Measurements from ENCODE around the gene ZNF513.
A peak's percentile ranks its signal among the peaks of the same experiment; 100 is the strongest.

DNA sequence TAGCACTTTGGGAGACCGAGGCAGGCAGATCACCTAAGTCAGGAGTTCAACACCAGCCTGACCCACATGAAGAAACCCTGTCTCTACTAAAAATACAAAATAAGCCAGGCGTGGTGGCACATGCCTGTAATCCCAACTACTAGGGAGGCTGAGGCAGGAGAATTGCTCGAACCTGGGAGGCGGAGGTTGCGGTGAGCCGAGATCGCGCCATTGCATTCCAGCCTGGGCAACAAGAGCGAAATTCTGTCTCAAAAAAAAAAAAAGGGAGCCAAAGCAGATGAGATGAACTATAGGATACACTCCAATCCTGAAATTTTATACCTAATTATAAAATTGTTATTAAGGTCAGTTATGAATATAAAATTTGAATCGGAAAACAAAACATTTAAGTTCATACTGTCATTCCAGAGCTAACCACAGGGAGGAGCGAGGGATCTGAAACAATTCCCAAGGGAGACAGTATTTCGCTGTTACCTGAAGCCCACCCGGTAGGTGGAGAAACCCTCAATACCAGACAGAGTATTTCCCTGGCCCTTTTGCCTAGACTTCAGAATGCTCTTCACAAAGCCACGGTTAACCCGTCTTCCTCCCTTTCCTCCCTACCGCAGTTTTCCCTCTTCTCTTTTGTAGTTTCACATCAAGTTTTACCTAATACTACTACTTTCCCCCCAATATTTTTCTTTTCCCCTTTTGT is 27.4 kb upstream of the ZNF513 start:
- TF ChIP-seq, protein P1, sequence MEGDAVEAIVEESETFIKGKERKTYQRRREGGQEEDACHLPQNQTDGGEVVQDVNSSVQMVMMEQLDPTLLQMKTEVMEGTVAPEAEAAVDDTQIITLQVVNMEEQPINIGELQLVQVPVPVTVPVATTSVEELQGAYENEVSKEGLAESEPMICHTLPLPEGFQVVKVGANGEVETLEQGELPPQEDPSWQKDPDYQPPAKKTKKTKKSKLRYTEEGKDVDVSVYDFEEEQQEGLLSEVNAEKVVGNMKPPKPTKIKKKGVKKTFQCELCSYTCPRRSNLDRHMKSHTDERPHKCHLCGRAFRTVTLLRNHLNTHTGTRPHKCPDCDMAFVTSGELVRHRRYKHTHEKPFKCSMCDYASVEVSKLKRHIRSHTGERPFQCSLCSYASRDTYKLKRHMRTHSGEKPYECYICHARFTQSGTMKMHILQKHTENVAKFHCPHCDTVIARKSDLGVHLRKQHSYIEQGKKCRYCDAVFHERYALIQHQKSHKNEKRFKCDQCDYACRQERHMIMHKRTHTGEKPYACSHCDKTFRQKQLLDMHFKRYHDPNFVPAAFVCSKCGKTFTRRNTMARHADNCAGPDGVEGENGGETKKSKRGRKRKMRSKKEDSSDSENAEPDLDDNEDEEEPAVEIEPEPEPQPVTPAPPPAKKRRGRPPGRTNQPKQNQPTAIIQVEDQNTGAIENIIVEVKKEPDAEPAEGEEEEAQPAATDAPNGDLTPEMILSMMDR (conservative IDR thresholded peaks at IDR 0.05 in 1 of 2, IDR thresholded peaks at IDR 0.05 in 1 of 2; ENCODE audit: extremely low read depth in 1 of 2, insufficient read depth in 1 of 2, low read depth in 1 of 2, low read length in 2 of 2): peak; percentile 52 to 70
- TF ChIP-seq EZH2 (IDR thresholded peaks at IDR 0.05; ENCODE audit: borderline replicate concordance, low read length): no peak
